Right cardiac atrium (tissue), 5 donors: ENCODE results near the gene SPATA12. TPM values are rescaled to one million over a fixed set of nuclear protein-coding genes. Genes with fewer than 3 reads are reported as not detected.

ENCODE experiments used
- ATAC-seq, 2 donors: fragments of 200-7000 bp; cut with Tn5 transposase; one replicate each; pipeline versions ENCODE4 v1.8.0 to v1.9.1; 2020; ENCODE audit warnings: moderate library complexity in 2 of 2, mild to moderate bottlenecking in 1 of 2
- DNase-seq, 3 donors: peaks; one replicate each; pipeline ENCODE4 v3.0.0-alpha.2; 2020
- H3K27ac ChIP-seq: one replicate; pipeline ENCODE4 v1.5.1; 2013; ENCODE audit warnings: mild to moderate bottlenecking, low read length, control low read depth, moderate library complexity
- H3K27me3 ChIP-seq: one replicate; pipeline ENCODE4 v1.6.1; 2013; ENCODE audit not compliant: control insufficient read depth, insufficient read depth
- H3K4me1 ChIP-seq: one replicate; pipeline ENCODE4 v1.6.1; 2013; ENCODE audit warnings: low read length; ENCODE audit not compliant: control insufficient read depth, insufficient read depth
- H3K4me3 ChIP-seq: one replicate; pipeline ENCODE4 v1.5.1; 2013; ENCODE audit warnings: low read length, control low read depth
- H3K9me3 ChIP-seq: one replicate; pipeline ENCODE4 v1.6.1; 2013; ENCODE audit warnings: low read length; ENCODE audit not compliant: control insufficient read depth
- WGBS: extraction: QIAGEN DNeasy Blood & Tissue Kit; methylation state at CpG from one replicate; pipeline ENCODE4 v1.1.7; 2013; 5-methylcytosine and 5-hydroxymethylcytosine counted together
- intact Hi-C, 4 donors: fragments of 100-400 bp; cut with DNase I; formaldehyde crosslinking; loops; one replicate each; pipeline versions ENCODE4 v1.11.0 to v1.14.0; 2022 to 2023
- polyA plus RNA-seq: library from polyadenylated mRNA; stranded (reverse); fragments of 200-250 nt; gene quantifications from one replicate; pipeline ENCODE4 v1.2.3, GENCODE V29; 2013
- total RNA-seq, 4 donors: library from RNA; stranded (reverse); fragmentation: NEBNext Ultra II Directional; extraction: Animal tissue kit (Norgen Biotek cat#: 25700); gene quantifications; one replicate each; pipeline ENCODE4 v1.2.1, GENCODE V29; 2021
- donor health status: healthy with polysubstance abuse.
- donor health status: DM: no; HTN: yes; CAD: no.
- donor health status: DM: no; HTN: no; CAD: no.
- donor health status: DM: no; HTN: yes; CAD: no; lungs with severe emphysema.
- donor health status: DM: yes; HTN: yes; CAD: no.

The SPATA12 gene
- total and polyA plus RNA-seq, 5 donors, result 0.02 TPM; not detected in 4

DNA sequence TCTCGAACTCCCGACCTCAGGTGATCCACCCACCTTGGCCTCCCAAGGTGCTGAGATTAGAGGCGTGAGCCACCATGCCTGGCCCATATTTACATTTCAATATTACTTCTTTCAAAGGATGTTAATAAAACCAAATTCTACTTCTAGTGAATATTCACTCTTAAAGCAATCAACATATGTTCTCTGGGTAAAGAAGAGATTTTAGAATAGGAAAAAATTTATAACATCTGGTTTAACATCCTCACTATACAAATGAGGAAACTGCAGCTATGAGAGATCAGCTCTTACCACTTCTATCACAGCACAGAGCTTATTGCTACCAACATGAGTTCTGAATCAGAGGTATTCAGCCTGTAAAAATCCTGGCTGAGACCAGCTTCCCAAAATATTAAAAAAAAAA lies 56.0 kb downstream of the SPATA12 start:
- H3K27ac ChIP-seq, result no peak overlapping the region
- 93% methylated on average over 3 of the region's 3 CpGs for WGBS
- ATAC-seq (no peak), DNase-seq (no peak)
- no peaks in the 10 kb centered on the region for H3K9me3 ChIP-seq
- intact Hi-C loops, result no loop called here
- H3K4me1 ChIP-seq, result no peaks in the 10 kb centered on the region
- no peaks in the 10 kb centered on the region for H3K27me3 ChIP-seq
- no peak overlapping the region for H3K4me3 ChIP-seq

GRCh38 chr3:57118254-57118653 lies 57.8 kb downstream of the SPATA12 start:
- DNase-seq, result no peak
- WGBS, result 48% methylated on average over 3 of the region's 3 CpGs
- Histone ChIP-seq H3K4me3 (no peak overlapping the region), H3K27me3 (no peaks in the 10 kb centered on the region), H3K4me1 (no peaks in the 10 kb centered on the region), H3K27ac (no peak overlapping the region), H3K9me3 (no peaks in the 10 kb centered on the region)
- no peak for ATAC-seq
- intact Hi-C loops, result no loop called here

- no peaks in the 10 kb centered on the region for H3K4me1 ChIP-seq
- no peak overlapping the region for H3K4me3 ChIP-seq
- no peaks in the 10 kb centered on the region for H3K9me3 ChIP-seq
- intact Hi-C loops, result no loop called here
- no peak overlapping the region for H3K27ac ChIP-seq
- no peaks in the 10 kb centered on the region for H3K27me3 ChIP-seq
- 63% methylated on average over 3 of the region's 3 CpGs for WGBS
- DNase-seq (no peak), ATAC-seq (peak in 1 of 2 donors; percentile 21)
Observed at GRCh38 chr3:57120040-57120439, 59.6 kb downstream of the SPATA12 start.

- no peaks in the 10 kb centered on the region for H3K9me3 ChIP-seq
- intact Hi-C loops, result no loop called here
- 47% methylated on average over 10 of the region's 10 CpGs for WGBS
- no peaks in the 10 kb centered on the region for H3K27me3 ChIP-seq
- no peak overlapping the region for H3K4me3 ChIP-seq
- no peaks in the 10 kb centered on the region for H3K4me1 ChIP-seq
- H3K27ac ChIP-seq, result no peak overlapping the region
- DNase-seq (no peak), ATAC-seq (no peak)
Observed at GRCh38 chr3:57120451-57121174, 60.1 kb downstream of the SPATA12 start.

Other genes with a start within 250 kb of the SPATA12 start
- gene IL17RD, start 104.7 kb downstream of the SPATA12 start, total RNA-seq, result 1 to 10 TPM; 1.5 to 2.8 (median 2.3) TPM
- 0.59 TPM for gene IL17RD, start 104.7 kb downstream of the SPATA12 start, polyA plus RNA-seq
- under 1 TPM in 2 of 4 donors, not detected in 2; 0.34 to 0.38 TPM for gene HESX1, start 139.3 kb downstream of the SPATA12 start, total RNA-seq
- 0.63 TPM for gene HESX1, start 139.3 kb downstream of the SPATA12 start, polyA plus RNA-seq
- gene APPL1, start 167.1 kb downstream of the SPATA12 start, total RNA-seq, result 10 to 100 TPM; 33.7 to 39.5 (median 38.1) TPM
- 12.5 TPM for gene APPL1, start 167.1 kb downstream of the SPATA12 start, polyA plus RNA-seq
- gene ASB14, start 232.0 kb downstream of the SPATA12 start, total RNA-seq, result 1 to 10 TPM in 2 of 4 donors, under 1 TPM in 1, not detected in 1; 0.26 to 1.8 (median 1.3) TPM
- gene ASB14, start 232.0 kb downstream of the SPATA12 start, polyA plus RNA-seq, result 0.57 TPM